ENCODE measurements around the gene TMEM131L.

The TMEM131L gene

DNA sequence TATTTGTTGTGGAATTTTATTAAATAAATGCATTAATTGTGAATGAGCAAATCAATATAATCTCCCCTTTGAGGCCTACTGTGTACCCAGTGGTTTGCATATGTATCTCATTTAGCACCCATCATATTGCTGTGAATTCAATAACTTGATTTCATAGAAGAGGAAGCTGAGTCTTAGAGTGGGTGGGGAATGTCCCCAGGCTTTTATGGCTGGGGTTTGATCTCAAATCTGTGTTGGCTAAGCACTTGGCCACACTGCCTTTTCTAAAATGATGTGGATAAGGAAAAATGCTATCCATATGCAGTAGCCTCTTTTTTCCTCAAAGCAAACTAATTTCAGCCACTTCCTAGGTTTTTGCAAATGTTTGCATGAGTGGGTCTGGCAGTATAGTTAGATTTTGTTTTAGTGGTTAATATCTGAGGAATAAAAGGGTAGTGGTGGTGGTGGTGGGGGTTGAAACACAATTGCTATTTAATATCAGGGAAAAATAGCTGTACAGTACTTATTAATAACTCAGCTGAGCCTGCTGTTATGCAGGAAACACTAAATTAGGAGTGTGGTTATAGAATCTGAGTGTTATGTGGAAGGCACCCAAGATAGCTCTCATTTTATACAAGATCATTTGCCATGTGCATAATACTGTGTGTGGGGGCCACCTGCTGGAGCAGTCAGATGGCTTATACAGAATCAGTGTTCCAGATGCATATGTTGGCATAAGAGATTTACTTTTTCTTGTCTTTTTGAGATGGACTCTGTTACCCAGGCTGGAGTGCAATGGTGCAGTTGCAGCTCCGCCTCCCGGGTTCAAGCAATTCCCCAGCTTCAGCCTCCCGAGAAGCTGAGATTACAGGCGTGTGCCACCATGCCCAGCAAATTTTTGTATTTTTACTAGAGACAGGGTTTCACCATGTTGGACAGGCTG lies 108.0 kb downstream of the TMEM131L start:
- H3K9ac ChIP-seq (ENCODE audit: low read length): no peak overlapping the region
- no peak overlapping the region for H3K4me3 ChIP-seq (ENCODE audit: low read depth in 1 of 2, low read length in 2 of 2)
- H3K4me1 ChIP-seq (ENCODE audit: insufficient read depth, low read length): peaks cover 32% of the 10 kb centered on the region
- H3K27ac ChIP-seq (ENCODE audit: low read depth, low read length): peak overlapping the region; percentile 31
- H3K9me3 ChIP-seq (ENCODE audit: low read length): no peaks in the 10 kb centered on the region
- H3K27me3 ChIP-seq (ENCODE audit: control insufficient read depth in 1 of 2, insufficient read depth in 2 of 2, low read length in 2 of 2): no peaks in the 10 kb centered on the region
- H3K36me3 ChIP-seq (ENCODE audit: insufficient read depth, low read length): no peaks in the 10 kb centered on the region

- H3K36me3 ChIP-seq (ENCODE audit: insufficient read depth, low read length): no peaks in the 10 kb centered on the region
- peaks cover 32% of the 10 kb centered on the region for H3K4me1 ChIP-seq (ENCODE audit: insufficient read depth, low read length)
- no peak overlapping the region for H3K4me3 ChIP-seq (ENCODE audit: low read depth in 1 of 2, low read length in 2 of 2)
- H3K27ac ChIP-seq (ENCODE audit: low read depth, low read length): no peak overlapping the region
- H3K9me3 ChIP-seq (ENCODE audit: low read length): no peaks in the 10 kb centered on the region
- H3K9ac ChIP-seq (ENCODE audit: low read length): no peak overlapping the region
- no peaks in the 10 kb centered on the region for H3K27me3 ChIP-seq (ENCODE audit: control insufficient read depth in 1 of 2, insufficient read depth in 2 of 2, low read length in 2 of 2)
These were observed 110.2 kb downstream of the TMEM131L start for GRCh38 chr4:153576443-153576774.

DNA sequence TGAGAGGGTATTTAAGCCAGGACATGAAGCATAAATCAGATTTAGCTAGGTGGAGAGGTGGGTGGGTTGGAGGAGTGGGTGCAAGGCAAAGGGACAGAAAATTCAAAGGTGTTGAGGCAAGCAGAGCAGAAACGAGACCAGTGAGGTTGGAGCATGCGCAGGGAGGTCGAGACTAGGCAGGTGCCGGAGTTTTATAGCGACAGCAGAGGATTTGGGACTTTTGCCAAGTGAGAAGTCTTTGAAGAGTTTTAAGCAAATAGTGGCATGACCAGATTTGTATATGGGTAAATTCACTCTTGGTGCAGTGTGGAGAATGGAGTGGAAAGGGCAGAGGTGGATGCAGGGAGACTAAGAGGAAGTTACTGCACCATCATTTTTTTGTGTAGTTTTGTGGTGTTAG lies 110.9 kb downstream of the TMEM131L start:
- Histone ChIP-seq H3K9me3 (ENCODE audit: low read length) (no peaks in the 10 kb centered on the region), H3K27ac (ENCODE audit: low read depth, low read length) (no peak overlapping the region), H3K4me3 (ENCODE audit: low read depth in 1 of 2, low read length in 2 of 2) (no peak overlapping the region), H3K27me3 (ENCODE audit: control insufficient read depth in 1 of 2, insufficient read depth in 2 of 2, low read length in 2 of 2) (no peaks in the 10 kb centered on the region), H3K4me1 (ENCODE audit: insufficient read depth, low read length) (peaks cover 32% of the 10 kb centered on the region), H3K9ac (ENCODE audit: low read length) (no peak overlapping the region), H3K36me3 (ENCODE audit: insufficient read depth, low read length) (no peaks in the 10 kb centered on the region)

DNA sequence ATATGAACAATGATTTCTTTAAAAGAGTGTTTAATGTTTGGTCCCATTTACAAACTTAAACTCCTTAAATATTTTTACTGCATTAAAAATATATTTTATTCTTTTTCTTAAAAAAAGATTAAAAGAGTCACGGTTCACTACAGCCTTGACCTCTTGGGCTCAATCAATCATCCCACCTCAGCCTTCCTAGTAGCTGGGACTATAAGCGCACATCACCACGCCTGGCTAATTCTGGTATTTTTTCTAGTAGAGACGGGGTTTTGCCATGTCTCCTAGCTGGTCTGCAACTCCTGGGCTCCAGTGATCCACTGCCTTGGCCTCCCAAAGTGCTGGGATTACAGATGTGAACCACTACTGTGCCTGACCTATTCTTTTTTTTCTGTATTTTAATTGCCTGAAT lies 113.2 kb downstream of the TMEM131L start:
- Histone ChIP-seq H3K27me3 (ENCODE audit: control insufficient read depth in 1 of 2, insufficient read depth in 2 of 2, low read length in 2 of 2) (no peaks in the 10 kb centered on the region), H3K9me3 (ENCODE audit: low read length) (no peaks in the 10 kb centered on the region), H3K9ac (ENCODE audit: low read length) (no peak overlapping the region), H3K4me1 (ENCODE audit: insufficient read depth, low read length) (peaks cover 12% of the 10 kb centered on the region), H3K36me3 (ENCODE audit: insufficient read depth, low read length) (no peaks in the 10 kb centered on the region), H3K4me3 (ENCODE audit: low read depth in 1 of 2, low read length in 2 of 2) (no peak overlapping the region), H3K27ac (ENCODE audit: low read depth, low read length) (no peak overlapping the region)

DNA sequence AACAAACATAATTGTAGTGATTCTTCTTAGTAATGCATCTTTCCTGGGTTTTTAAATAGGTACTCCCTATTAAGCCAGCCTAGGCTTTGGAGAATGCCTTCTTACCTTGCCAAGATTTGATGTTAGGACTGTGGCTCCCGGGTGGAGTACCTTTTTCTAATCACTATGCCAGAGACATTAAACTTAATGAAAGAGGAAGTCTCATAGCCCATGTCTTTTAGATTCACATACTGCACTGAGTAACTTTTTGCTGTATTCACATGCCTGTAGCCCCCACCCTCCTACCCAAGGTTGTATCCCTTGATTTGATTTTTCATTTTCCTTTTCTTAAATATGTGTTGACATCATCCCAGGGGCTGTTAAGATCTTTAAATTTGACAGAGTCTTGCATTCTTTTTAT lies 113.7 kb downstream of the TMEM131L start:
- Histone ChIP-seq H3K4me3 (ENCODE audit: low read depth in 1 of 2, low read length in 2 of 2) (no peak overlapping the region), H3K9me3 (ENCODE audit: low read length) (no peaks in the 10 kb centered on the region), H3K27ac (ENCODE audit: low read depth, low read length) (no peak overlapping the region), H3K27me3 (ENCODE audit: control insufficient read depth in 1 of 2, insufficient read depth in 2 of 2, low read length in 2 of 2) (no peaks in the 10 kb centered on the region), H3K36me3 (ENCODE audit: insufficient read depth, low read length) (no peaks in the 10 kb centered on the region), H3K9ac (ENCODE audit: low read length) (no peak overlapping the region), H3K4me1 (ENCODE audit: insufficient read depth, low read length) (peaks cover 14% of the 10 kb centered on the region)

DNA sequence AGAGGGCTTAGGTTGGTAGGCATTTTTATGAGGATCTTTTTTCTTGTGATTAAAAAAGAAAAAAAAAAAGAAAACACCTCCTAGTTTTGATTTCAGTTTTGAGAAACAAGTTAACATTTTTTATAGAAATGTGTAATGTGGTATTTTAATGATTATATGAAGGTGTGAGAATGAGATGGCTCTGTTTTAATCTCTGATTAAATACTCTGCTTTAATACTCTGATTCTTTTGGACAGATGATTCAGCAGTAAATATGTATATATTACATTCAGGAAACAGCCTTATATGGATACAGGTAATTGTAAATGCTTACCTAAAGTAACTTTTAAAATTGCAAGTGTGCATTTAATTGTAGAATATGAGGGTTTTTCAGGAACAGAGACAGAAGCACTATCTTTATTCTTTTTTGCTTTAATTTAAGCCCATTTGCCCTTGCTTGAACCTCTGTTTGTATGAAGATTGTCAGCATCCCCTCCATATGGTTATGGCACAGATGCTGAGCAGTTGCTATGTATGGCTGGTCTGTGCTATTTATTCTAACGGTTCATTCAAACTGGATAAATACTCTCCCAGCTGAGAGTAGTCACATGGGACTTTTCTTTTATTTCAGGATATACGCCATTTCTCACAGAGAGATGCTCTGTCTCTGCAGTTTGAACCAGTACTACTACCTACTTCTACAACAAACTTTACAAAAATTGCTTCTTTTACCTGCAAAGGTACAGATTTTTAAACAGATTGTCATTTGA lies 117.0 kb downstream of the TMEM131L start:
- Histone ChIP-seq H3K4me3 (ENCODE audit: low read depth in 1 of 2, low read length in 2 of 2) (no peak overlapping the region), H3K36me3 (ENCODE audit: insufficient read depth, low read length) (no peaks in the 10 kb centered on the region), H3K9ac (ENCODE audit: low read length) (no peak overlapping the region), H3K4me1 (ENCODE audit: insufficient read depth, low read length) (peaks cover 5% of the 10 kb centered on the region), H3K27ac (ENCODE audit: low read depth, low read length) (no peak overlapping the region), H3K9me3 (ENCODE audit: low read length) (no peaks in the 10 kb centered on the region), H3K27me3 (ENCODE audit: control insufficient read depth in 1 of 2, insufficient read depth in 2 of 2, low read length in 2 of 2) (no peaks in the 10 kb centered on the region)

DNA sequence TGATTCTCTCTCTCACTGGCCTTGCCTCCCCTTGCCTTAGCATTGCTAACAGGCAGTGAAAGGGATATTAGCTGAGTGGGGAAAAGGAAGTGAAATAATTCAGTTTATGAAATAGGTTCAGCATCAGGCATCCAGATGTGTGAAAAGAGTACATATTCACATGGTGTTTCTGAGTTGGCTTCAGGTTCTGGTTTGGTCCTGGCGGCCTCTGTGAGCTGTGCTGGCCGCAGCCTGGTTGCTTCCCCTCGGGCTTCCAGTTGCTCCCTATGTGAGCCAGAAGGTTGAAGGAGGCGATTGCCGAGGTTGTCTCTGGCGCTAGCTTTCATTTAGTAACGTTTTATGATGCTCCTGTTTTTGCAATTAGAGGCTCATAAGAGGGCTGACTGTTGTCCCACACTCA lies 118.9 kb downstream of the TMEM131L start:
- Histone ChIP-seq H3K9me3 (ENCODE audit: low read length) (no peaks in the 10 kb centered on the region), H3K27me3 (ENCODE audit: control insufficient read depth in 1 of 2, insufficient read depth in 2 of 2, low read length in 2 of 2) (no peaks in the 10 kb centered on the region), H3K4me1 (ENCODE audit: insufficient read depth, low read length) (peaks cover 7% of the 10 kb centered on the region), H3K9ac (ENCODE audit: low read length) (no peak overlapping the region), H3K4me3 (ENCODE audit: low read depth in 1 of 2, low read length in 2 of 2) (no peak overlapping the region), H3K27ac (ENCODE audit: low read depth, low read length) (no peak overlapping the region), H3K36me3 (ENCODE audit: insufficient read depth, low read length) (peaks cover 9% of the 10 kb centered on the region)

GRCh38 chr4:153589703-153590595 lies 123.8 kb downstream of the TMEM131L start:
- Histone ChIP-seq H3K4me1 (ENCODE audit: insufficient read depth, low read length) (peaks cover 20% of the 10 kb centered on the region), H3K36me3 (ENCODE audit: insufficient read depth, low read length) (peaks cover 9% of the 10 kb centered on the region), H3K9ac (ENCODE audit: low read length) (no peak overlapping the region), H3K9me3 (ENCODE audit: low read length) (no peaks in the 10 kb centered on the region), H3K27me3 (ENCODE audit: control insufficient read depth in 1 of 2, insufficient read depth in 2 of 2, low read length in 2 of 2) (no peaks in the 10 kb centered on the region), H3K4me3 (ENCODE audit: low read depth in 1 of 2, low read length in 2 of 2) (no peak overlapping the region), H3K27ac (ENCODE audit: low read depth, low read length) (no peak overlapping the region)

GRCh38 chr4:153591441-153591840 lies 125.3 kb downstream of the TMEM131L start:
- peaks cover 26% of the 10 kb centered on the region for H3K4me1 ChIP-seq (ENCODE audit: insufficient read depth, low read length)
- H3K36me3 ChIP-seq (ENCODE audit: insufficient read depth, low read length): peaks cover 9% of the 10 kb centered on the region
- no peak overlapping the region for H3K27ac ChIP-seq (ENCODE audit: low read depth, low read length)
- no peak overlapping the region for H3K9ac ChIP-seq (ENCODE audit: low read length)
- no peak overlapping the region for H3K4me3 ChIP-seq (ENCODE audit: low read depth in 1 of 2, low read length in 2 of 2)
- H3K9me3 ChIP-seq (ENCODE audit: low read length): no peaks in the 10 kb centered on the region
- no peaks in the 10 kb centered on the region for H3K27me3 ChIP-seq (ENCODE audit: control insufficient read depth in 1 of 2, insufficient read depth in 2 of 2, low read length in 2 of 2)

DNA sequence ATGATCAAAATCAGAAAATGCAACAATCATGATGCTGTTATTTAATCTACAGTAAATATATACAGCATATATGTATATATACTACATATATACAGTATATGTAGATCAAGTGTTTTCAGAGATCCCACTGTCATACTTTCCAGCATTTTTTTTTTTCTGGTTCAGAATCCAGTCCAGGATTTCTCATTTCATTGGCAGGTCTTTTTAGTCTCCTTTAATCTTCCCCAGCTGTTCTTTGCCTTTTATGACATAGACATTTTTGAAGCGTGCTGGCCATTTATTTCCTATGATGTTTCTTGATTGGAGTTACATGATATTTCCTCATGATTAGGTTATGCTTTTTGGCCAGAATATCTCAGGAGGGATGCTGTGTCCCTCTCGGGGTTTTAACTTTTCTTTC lies 125.9 kb downstream of the TMEM131L start:
- Histone ChIP-seq H3K36me3 (ENCODE audit: insufficient read depth, low read length) (peaks cover 9% of the 10 kb centered on the region), H3K9me3 (ENCODE audit: low read length) (no peaks in the 10 kb centered on the region), H3K4me1 (ENCODE audit: insufficient read depth, low read length) (peaks cover 26% of the 10 kb centered on the region), H3K27me3 (ENCODE audit: control insufficient read depth in 1 of 2, insufficient read depth in 2 of 2, low read length in 2 of 2) (no peaks in the 10 kb centered on the region), H3K9ac (ENCODE audit: low read length) (no peak overlapping the region), H3K4me3 (ENCODE audit: low read depth in 1 of 2, low read length in 2 of 2) (no peak overlapping the region), H3K27ac (ENCODE audit: low read depth, low read length) (no peak overlapping the region)

DNA sequence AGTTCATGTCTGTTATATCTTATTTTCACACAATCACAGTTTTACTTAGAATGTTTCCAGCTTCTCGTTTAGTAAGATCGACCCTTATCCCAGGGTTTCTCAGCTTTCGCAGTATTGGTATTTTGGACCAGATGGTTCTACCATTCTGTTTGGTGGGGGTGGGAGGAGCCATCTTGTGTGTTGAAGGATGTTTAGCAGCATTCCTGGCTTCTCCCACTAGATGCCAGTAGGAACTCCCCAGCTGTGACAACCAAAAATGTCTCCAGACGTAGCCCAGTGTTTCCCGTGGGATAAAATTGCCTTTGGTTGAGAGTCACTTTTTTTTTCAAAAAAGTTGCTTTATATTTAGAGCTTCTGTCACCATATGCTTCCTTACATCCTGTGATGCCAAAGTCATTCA lies 127.0 kb downstream of the TMEM131L start:
- Histone ChIP-seq H3K27me3 (ENCODE audit: control insufficient read depth in 1 of 2, insufficient read depth in 2 of 2, low read length in 2 of 2) (no peaks in the 10 kb centered on the region), H3K27ac (ENCODE audit: low read depth, low read length) (no peak overlapping the region), H3K36me3 (ENCODE audit: insufficient read depth, low read length) (peaks cover 9% of the 10 kb centered on the region), H3K9me3 (ENCODE audit: low read length) (no peaks in the 10 kb centered on the region), H3K9ac (ENCODE audit: low read length) (no peak overlapping the region), H3K4me1 (ENCODE audit: insufficient read depth, low read length) (peaks cover 26% of the 10 kb centered on the region), H3K4me3 (ENCODE audit: low read depth in 1 of 2, low read length in 2 of 2) (no peak overlapping the region)

Measured in muscle layer of colon (tissue), 2 donors.